Naive B cell (primary cell): Measurements from ENCODE around the gene ABCA6. TPM values are rescaled to one million over a fixed set of nuclear protein-coding genes. Genes with fewer than 3 reads are reported as not detected.
"Not testable (repeated sequence)": the region's sequence is repeated elsewhere in the genome, so short reads cannot be mapped to it uniquely, and the experiment has no call there.

ENCODE experiments used
- ATAC-seq, 2 donors: fragments of 150-1000 bp; cut with Tn5 transposase; 2 replicates each; pipeline ENCODE4 v1.10.0; 2021; ENCODE audit warnings: low read depth in 2 of 2, mild to moderate bottlenecking in 2 of 2, moderate library complexity in 2 of 2
- DNase-seq: peaks from one replicate; pipeline ENCODE4 v3.0.0; 2022
- H3K27ac Mint-ChIP-seq, 6 donors: one replicate each; pipeline ENCODE4 v1.8.0; 2020 to 2022; ENCODE audit warnings: mild to moderate bottlenecking in 6 of 6, mixed read lengths in 6 of 6, moderate library complexity in 5 of 6, inconsistent platforms in 2 of 6
- H3K27me3 Mint-ChIP-seq, 3 donors: one replicate each; pipeline ENCODE4 v1.8.0; 2021 to 2022; ENCODE audit warnings: mixed read lengths in 3 of 3, mild to moderate bottlenecking in 1 of 3
- H3K36me3 Mint-ChIP-seq, 2 donors: one replicate each; pipeline ENCODE4 v1.8.0; 2020 to 2022; ENCODE audit warnings: mixed read lengths in 2 of 2, inconsistent platforms in 1 of 2, mild to moderate bottlenecking in 1 of 2
- H3K4me1 Mint-ChIP-seq, 3 donors: one replicate each; pipeline ENCODE4 v1.8.0; 2020 to 2022; ENCODE audit warnings: mixed read lengths in 3 of 3, inconsistent platforms in 1 of 3, mild to moderate bottlenecking in 1 of 3, moderate library complexity in 1 of 3
- H3K4me3 Mint-ChIP-seq, 8 donors: one replicate each; pipeline ENCODE4 v1.8.0; 2020 to 2022; ENCODE audit warnings: mild to moderate bottlenecking in 8 of 8, mixed read lengths in 8 of 8, moderate library complexity in 8 of 8, inconsistent platforms in 2 of 8
- H3K9me3 Mint-ChIP-seq, 7 donors: one replicate each; pipeline ENCODE4 v1.8.0; 2020 to 2022; ENCODE audit warnings: mixed read lengths in 7 of 7, mild to moderate bottlenecking in 5 of 7, inconsistent platforms in 2 of 7, moderate library complexity in 1 of 7
- polyA plus RNA-seq, 6 donors: library from polyadenylated mRNA; unstranded; fragments of 300-500 nt; fragmentation: Illumina TruSeq; gene quantifications; one replicate each; pipeline ENCODE4 v1.2.3, GENCODE V29; 2021; ENCODE audit warnings: low read depth in 6 of 6

Gene ABCA6
- under 1 TPM in 3 of 6 donors, not detected in 3; 0.09 to 0.16 (median 0.13) TPM for polyA plus RNA-seq

- DNase-seq = no peak
- ATAC-seq = no peak
- Mint-ChIP-seq H3K4me3 (no peak within 1 kb of the TSS), H3K4me1 (peaks cover 0 to 2% (median 0%) of the 10 kb centered on the region in 3 donors), H3K27me3 (no peaks in the 10 kb centered on the region), H3K27ac (no peak within 1 kb of the TSS), H3K9me3 (peaks cover 0 to 2% (median 0%) of the 10 kb centered on the region in 7 donors), H3K36me3 (peaks cover 0 to 6% of the 10 kb centered on the region in 2 donors)
These were observed at the start of gene ABCA6 for GRCh38 chr17:69141431-69142174. ABCA6 (minus strand) TSS chr17:69141895; CDS start chr17:69140703, 1,192 bp downstream.

GRCh38 chr17:69188796-69189195 lies 47.1 kb upstream of the ABCA6 start:
- no peaks in the 10 kb centered on the region for H3K9me3 Mint-ChIP-seq
- H3K27ac Mint-ChIP-seq = peak overlapping the region in 1 of 6 donors; percentile 71
- H3K4me1 Mint-ChIP-seq = no peaks in the 10 kb centered on the region
- no peaks in the 10 kb centered on the region for H3K27me3 Mint-ChIP-seq
- ATAC-seq (no peak), DNase-seq (no peak)
- H3K36me3 Mint-ChIP-seq = no peaks in the 10 kb centered on the region
- no peak overlapping the region for H3K4me3 Mint-ChIP-seq

DNA sequence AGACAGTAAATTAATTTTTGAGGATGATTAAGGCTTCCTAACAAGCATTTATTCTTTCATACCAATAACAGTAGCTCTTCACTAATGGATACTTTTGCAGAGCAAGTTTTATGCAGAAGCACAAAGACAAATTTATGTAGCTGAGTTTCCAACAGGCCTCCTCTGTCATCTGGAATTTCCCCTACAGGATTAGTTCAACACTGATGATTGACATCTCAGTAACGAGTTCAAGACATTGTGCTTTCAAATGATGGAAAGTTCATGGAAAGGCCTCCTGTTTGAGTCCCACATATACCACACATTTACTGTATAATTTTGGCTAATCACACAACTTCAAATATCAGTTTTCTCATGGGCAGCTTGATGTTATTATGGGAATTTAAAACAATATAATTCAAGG lies 46.4 kb upstream of the ABCA6 start:
- Mint-ChIP-seq H3K36me3 (no peaks in the 10 kb centered on the region), H3K27me3 (no peaks in the 10 kb centered on the region), H3K4me1 (no peaks in the 10 kb centered on the region), H3K4me3 (no peak overlapping the region), H3K27ac (no peak overlapping the region), H3K9me3 (no peaks in the 10 kb centered on the region)
- ATAC-seq = no peak
- no peak for DNase-seq

- H3K9me3 Mint-ChIP-seq = no peaks in the 10 kb centered on the region
- ATAC-seq = no peak
- H3K27ac Mint-ChIP-seq = no peak overlapping the region
- no peak overlapping the region for H3K4me3 Mint-ChIP-seq
- H3K4me1 Mint-ChIP-seq = no peaks in the 10 kb centered on the region
- H3K36me3 Mint-ChIP-seq = no peaks in the 10 kb centered on the region
- H3K27me3 Mint-ChIP-seq = no peaks in the 10 kb centered on the region
- no peak for DNase-seq
These were observed 45.6 kb upstream of the ABCA6 start for GRCh38 chr17:69187294-69187693.

GRCh38 chr17:69179227-69179952 lies 37.7 kb upstream of the ABCA6 start:
- no peaks in the 10 kb centered on the region for H3K9me3 Mint-ChIP-seq
- ATAC-seq = no peak

DNA sequence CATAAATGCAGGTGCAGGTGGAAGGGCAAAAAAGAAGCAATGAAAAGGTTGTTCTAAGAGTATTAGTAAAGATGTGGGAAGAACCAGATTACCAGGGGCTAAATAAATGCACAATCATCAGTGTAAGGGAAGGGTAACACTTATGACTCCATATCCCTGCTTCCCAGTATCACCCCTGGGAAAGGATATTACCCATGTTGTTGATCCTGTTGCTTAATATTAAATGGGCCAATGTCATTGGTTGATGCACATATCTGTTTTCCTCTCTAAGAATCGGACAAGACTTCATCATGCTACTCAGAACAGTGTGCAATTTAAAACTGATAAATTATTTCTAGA lies 34.7 kb upstream of the ABCA6 start:
- H3K36me3 Mint-ChIP-seq = no peaks in the 10 kb centered on the region
- DNase-seq (no peak), ATAC-seq (no peak)
- no peaks in the 10 kb centered on the region for H3K9me3 Mint-ChIP-seq
- H3K4me3 Mint-ChIP-seq = no peak overlapping the region
- H3K27me3 Mint-ChIP-seq = no peaks in the 10 kb centered on the region
- H3K4me1 Mint-ChIP-seq = peaks cover 5 to 12% (median 8%) of the 10 kb centered on the region in 3 donors
- no peak overlapping the region for H3K27ac Mint-ChIP-seq

More at GRCh38 chr17:69179227-69179952, 37.7 kb upstream of the ABCA6 start:
- DNase-seq = no peak
- Mint-ChIP-seq H3K27me3 (no peaks in the 10 kb centered on the region), H3K4me1 (peaks cover 5 to 12% (median 8%) of the 10 kb centered on the region in 3 donors), H3K36me3 (no peaks in the 10 kb centered on the region), H3K4me3 (no peak overlapping the region), H3K27ac (no peak overlapping the region)

GRCh38 chr17:69175625-69176456 lies 34.1 kb upstream of the ABCA6 start:
- no peaks in the 10 kb centered on the region for H3K9me3 Mint-ChIP-seq
- ATAC-seq (no peak), DNase-seq (no peak)
- no peak overlapping the region for H3K4me3 Mint-ChIP-seq
- H3K27ac Mint-ChIP-seq = no peak overlapping the region
- no peaks in the 10 kb centered on the region for H3K36me3 Mint-ChIP-seq
- H3K4me1 Mint-ChIP-seq = peaks cover 5 to 12% (median 8%) of the 10 kb centered on the region in 3 donors
- no peaks in the 10 kb centered on the region for H3K27me3 Mint-ChIP-seq

- no peak overlapping the region for H3K27ac Mint-ChIP-seq
- H3K27me3 Mint-ChIP-seq = no peaks in the 10 kb centered on the region
- H3K9me3 Mint-ChIP-seq = no peaks in the 10 kb centered on the region
- peaks cover 9 to 17% (median 13%) of the 10 kb centered on the region in 3 donors for H3K4me1 Mint-ChIP-seq
- no peak for ATAC-seq
- DNase-seq = no peak
- no peaks in the 10 kb centered on the region for H3K36me3 Mint-ChIP-seq
- H3K4me3 Mint-ChIP-seq = no peak overlapping the region
These were observed 33.5 kb upstream of the ABCA6 start for GRCh38 chr17:69175262-69175624.

DNA sequence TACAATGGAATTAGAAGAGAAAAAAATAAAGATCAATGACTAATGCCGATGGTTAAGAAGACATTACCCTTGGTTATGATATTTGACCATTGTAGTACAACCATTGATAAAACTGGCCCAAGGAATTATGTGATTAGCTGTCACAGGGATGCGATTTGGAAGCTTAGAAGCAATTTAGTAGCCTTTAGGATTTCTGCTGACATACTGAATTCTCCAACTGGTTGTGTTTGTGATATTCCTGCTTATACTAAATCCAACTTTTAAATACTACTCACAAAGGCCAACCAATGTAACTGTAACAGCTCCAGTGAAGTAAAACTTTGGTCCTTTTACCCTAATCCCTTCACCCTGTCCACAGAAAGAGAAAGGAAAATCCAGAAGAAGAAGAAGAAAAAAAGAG lies 31.4 kb upstream of the ABCA6 start:
- Mint-ChIP-seq H3K36me3 (no peaks in the 10 kb centered on the region), H3K27me3 (no peaks in the 10 kb centered on the region), H3K27ac (peak overlapping the region in 1 of 6 donors; percentile 30), H3K4me3 (no peak overlapping the region), H3K4me1 (peaks cover 10 to 15% (median 11%) of the 10 kb centered on the region in 3 donors), H3K9me3 (no peaks in the 10 kb centered on the region)
- no peak for DNase-seq
- no peak for ATAC-seq

DNA sequence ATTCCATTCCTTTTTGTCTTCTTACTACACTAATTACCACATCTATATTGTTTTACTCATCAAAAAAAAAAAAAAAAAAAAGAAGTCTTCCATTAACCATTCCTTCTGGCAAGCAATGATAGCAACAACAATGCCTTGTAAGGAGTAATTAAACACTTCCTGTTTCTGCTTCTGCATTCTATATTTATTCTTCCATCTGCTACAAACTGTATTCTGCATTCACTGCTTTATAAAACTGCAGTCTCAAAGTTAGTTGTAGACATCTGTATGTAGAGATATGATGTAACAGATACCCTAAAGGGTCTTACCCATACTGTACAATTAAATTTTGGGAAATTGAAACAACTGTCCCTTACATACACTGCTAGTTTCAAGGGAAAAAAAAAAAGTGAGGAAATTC lies 28.7 kb upstream of the ABCA6 start:
- DNase-seq (no peak), ATAC-seq (no peak)
- H3K4me1 Mint-ChIP-seq = peaks cover 5 to 7% (median 6%) of the 10 kb centered on the region in 3 donors
- no peaks in the 10 kb centered on the region for H3K36me3 Mint-ChIP-seq
- peak overlapping the region in 3 of 6 donors; percentile 28 to 81 (median 51) for H3K27ac Mint-ChIP-seq
- no peaks in the 10 kb centered on the region for H3K27me3 Mint-ChIP-seq
- peak overlapping the region in 1 of 8 donors; percentile 17 for H3K4me3 Mint-ChIP-seq
- H3K9me3 Mint-ChIP-seq = no peaks in the 10 kb centered on the region

DNA sequence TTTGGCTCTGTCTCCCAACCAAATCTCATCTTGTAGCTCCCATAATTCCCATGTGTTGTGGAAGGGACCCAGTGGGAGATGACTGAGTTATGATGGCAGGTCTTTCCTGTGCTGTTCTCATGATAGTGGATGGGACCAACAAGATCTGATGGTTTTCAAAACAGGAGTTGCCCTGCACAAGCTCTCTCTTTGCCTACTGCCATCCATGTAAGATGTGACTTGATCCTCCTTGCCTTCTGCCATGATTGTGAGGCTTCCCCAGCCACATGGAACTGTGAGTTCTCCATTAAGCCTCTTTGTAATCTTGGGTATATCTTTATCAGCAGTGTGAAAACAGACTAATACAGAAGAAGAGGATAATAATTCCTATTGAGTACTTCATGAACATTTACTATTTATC lies 26.9 kb upstream of the ABCA6 start:
- H3K4me1 Mint-ChIP-seq, H3K36me3 Mint-ChIP-seq, H3K27me3 Mint-ChIP-seq, H3K4me3 Mint-ChIP-seq, H3K9me3 Mint-ChIP-seq, H3K27ac Mint-ChIP-seq, ATAC-seq, DNase-seq: not testable (repeated sequence)

- Mint-ChIP-seq H3K9me3 (no peaks in the 10 kb centered on the region), H3K4me1 (peaks cover 5 to 7% (median 6%) of the 10 kb centered on the region in 3 donors), H3K27ac (no peak overlapping the region), H3K4me3 (no peak overlapping the region), H3K27me3 (no peaks in the 10 kb centered on the region), H3K36me3 (no peaks in the 10 kb centered on the region)
- DNase-seq = no peak
- ATAC-seq = no peak
These were observed 25.3 kb upstream of the ABCA6 start for GRCh38 chr17:69166957-69167356.

- Mint-ChIP-seq H3K9me3 (no peaks in the 10 kb centered on the region), H3K4me3 (no peak overlapping the region), H3K27ac (no peak overlapping the region), H3K27me3 (no peaks in the 10 kb centered on the region), H3K4me1 (no peaks in the 10 kb centered on the region), H3K36me3 (no peaks in the 10 kb centered on the region)
- ATAC-seq (no peak), DNase-seq (no peak)
These were observed 22.5 kb upstream of the ABCA6 start for GRCh38 chr17:69164206-69164605.
